HFFc6 (cell line): ENCODE measurements around the gene NCAM2. TPM values are rescaled to one million over a fixed set of nuclear protein-coding genes. Genes with fewer than 3 reads are reported as not detected.
A peak's percentile ranks its signal among the peaks of the same experiment; 100 is the strongest.

Experiments
- DNase-seq: peaks from one replicate; pipeline ENCODE4 v3.0.0-alpha.2; 2018
- H3K27ac Mint-ChIP-seq: 2 replicates; pipeline ENCODE4 v1.8.0; 2020; ENCODE audit warnings: mild to moderate bottlenecking, mixed read lengths
- H3K27me3 Mint-ChIP-seq: 2 replicates; pipeline ENCODE4 v1.8.0; 2021; ENCODE audit warnings: mild to moderate bottlenecking, moderate library complexity, mixed read lengths; ENCODE audit not compliant: insufficient read depth
- H3K36me3 Mint-ChIP-seq: 2 replicates; pipeline ENCODE4 v1.8.0; 2021; ENCODE audit warnings: low read depth, mixed read lengths
- H3K4me1 Mint-ChIP-seq: 2 replicates; pipeline ENCODE4 v1.8.0; 2020; ENCODE audit warnings: low read depth, mixed read lengths
- H3K4me3 Mint-ChIP-seq: 2 replicates; pipeline ENCODE4 v1.8.0; 2020; ENCODE audit warnings: mild to moderate bottlenecking, moderate library complexity, mixed read lengths
- H3K9me3 Mint-ChIP-seq: 2 replicates; pipeline ENCODE4 v1.8.0; 2020; ENCODE audit warnings: mild to moderate bottlenecking, mixed read lengths
- total RNA-seq, 6 experiments: library from RNA; stranded (reverse); fragmentation: NEBNext Ultra II Directional; extraction: Animal tissue kit (Norgen Biotek cat#: 25700); gene quantifications; 2 replicates in 1 of 6; 3 replicates in 5 of 6; pipeline ENCODE4 v1.2.3, GENCODE V29; 2021
- TF ChIP-seq, protein P1 (sequence below): fragments of 200-600 bp; sonication (generic); IDR thresholded peaks from 2 replicates; pipeline ENCODE4 v1.5.0; 2021; ENCODE audit warnings: antibody characterized with exemption, mild to moderate bottlenecking

Gene NCAM2
- total RNA-seq, 6 experiments from 2014 or later = 2.2 to 10.2 (median 8.8) TPM

- peak overlapping the region; percentile 29 for H3K27ac Mint-ChIP-seq
- DNase-seq = peak; percentile 20
These were observed 184.9 kb downstream of the NCAM2 start for GRCh38 chr21:21183092-21183491.

DNA sequence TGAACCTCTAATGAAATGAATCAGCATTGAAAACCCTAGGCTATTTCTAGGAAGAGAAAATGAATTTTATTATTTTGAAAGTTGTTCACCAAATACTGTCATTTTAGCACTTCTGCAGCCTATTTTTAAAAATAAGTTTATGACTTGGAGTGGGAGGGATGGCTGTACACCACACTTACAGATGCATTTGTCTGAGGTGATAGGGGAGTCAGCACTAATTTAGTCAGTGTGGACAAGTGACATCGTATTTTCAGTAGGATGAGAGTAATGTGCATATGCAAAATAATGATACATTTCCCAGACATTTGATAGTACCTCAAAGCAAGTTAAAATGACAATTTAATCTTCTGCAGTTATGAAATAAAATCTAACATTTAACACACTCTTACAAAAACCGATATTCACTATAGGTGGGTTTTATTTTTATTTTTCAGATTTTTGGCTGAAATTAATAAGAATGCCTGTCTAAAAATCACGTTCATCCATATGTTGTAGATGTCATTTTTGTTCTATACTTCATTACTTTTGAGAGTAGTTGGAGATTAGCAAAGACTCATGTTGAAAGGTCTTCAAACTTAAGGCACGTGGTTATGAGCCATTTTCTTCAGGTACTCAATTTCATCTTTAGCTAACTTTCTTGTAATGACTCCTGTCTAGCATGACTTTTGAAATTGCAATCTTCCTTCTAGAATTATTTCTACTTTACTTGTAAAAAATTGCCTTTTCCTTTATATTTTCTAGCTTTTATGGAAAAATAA, 186.7 kb downstream of the NCAM2 start:
- no peak for DNase-seq
- TF ChIP-seq, protein P1, sequence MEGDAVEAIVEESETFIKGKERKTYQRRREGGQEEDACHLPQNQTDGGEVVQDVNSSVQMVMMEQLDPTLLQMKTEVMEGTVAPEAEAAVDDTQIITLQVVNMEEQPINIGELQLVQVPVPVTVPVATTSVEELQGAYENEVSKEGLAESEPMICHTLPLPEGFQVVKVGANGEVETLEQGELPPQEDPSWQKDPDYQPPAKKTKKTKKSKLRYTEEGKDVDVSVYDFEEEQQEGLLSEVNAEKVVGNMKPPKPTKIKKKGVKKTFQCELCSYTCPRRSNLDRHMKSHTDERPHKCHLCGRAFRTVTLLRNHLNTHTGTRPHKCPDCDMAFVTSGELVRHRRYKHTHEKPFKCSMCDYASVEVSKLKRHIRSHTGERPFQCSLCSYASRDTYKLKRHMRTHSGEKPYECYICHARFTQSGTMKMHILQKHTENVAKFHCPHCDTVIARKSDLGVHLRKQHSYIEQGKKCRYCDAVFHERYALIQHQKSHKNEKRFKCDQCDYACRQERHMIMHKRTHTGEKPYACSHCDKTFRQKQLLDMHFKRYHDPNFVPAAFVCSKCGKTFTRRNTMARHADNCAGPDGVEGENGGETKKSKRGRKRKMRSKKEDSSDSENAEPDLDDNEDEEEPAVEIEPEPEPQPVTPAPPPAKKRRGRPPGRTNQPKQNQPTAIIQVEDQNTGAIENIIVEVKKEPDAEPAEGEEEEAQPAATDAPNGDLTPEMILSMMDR = no peak
- Mint-ChIP-seq H3K36me3 (no peaks in the 10 kb centered on the region), H3K4me3 (no peak overlapping the region), H3K27me3 (no peaks in the 10 kb centered on the region), H3K9me3 (no peaks in the 10 kb centered on the region), H3K27ac (no peak overlapping the region), H3K4me1 (peaks cover 33% of the 10 kb centered on the region)

More at GRCh38 chr21:21183092-21183491, 184.9 kb downstream of the NCAM2 start:
- Mint-ChIP-seq H3K36me3 (no peaks in the 10 kb centered on the region), H3K4me1 (peaks cover 33% of the 10 kb centered on the region), H3K27me3 (no peaks in the 10 kb centered on the region), H3K4me3 (peak overlapping the region; percentile 29; the same call in 1 of the 2 replicates), H3K9me3 (no peaks in the 10 kb centered on the region)
- TF ChIP-seq, protein P1 = no peak

DNA sequence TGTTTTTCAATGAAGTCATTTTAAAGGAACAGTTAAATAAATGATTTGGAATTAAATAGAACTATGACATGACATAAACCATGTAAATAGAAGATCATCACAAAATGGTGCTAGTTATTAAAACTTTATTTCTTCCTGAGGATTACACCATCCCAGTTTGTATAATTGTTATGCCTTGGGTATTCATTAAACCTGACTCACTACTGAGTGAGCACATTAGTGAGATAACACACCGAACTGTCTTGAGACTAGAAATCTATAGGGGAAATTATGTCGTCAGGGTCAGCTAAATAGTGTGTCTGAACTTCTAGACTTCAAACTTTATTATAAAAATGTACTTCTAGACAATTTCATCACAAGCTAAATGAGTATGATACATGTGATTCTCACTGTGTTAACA, 189.4 kb downstream of the NCAM2 start:
- no peak for DNase-seq
- Mint-ChIP-seq H3K27ac (peak overlapping the region; percentile 0; the same call in 1 of the 2 replicates), H3K36me3 (no peaks in the 10 kb centered on the region), H3K4me1 (peaks cover 23% of the 10 kb centered on the region), H3K27me3 (no peaks in the 10 kb centered on the region), H3K9me3 (no peaks in the 10 kb centered on the region), H3K4me3 (peak overlapping the region; percentile 5; the same call in 1 of the 2 replicates)
- TF ChIP-seq, protein P1 = no peak

GRCh38 chr21:21188513-21189195, 190.4 kb downstream of the NCAM2 start:
- H3K36me3 Mint-ChIP-seq = no peaks in the 10 kb centered on the region
- no peaks in the 10 kb centered on the region for H3K27me3 Mint-ChIP-seq
- TF ChIP-seq, protein P1 = no peak
- H3K9me3 Mint-ChIP-seq = no peaks in the 10 kb centered on the region
- no peak overlapping the region for H3K4me3 Mint-ChIP-seq
- H3K27ac Mint-ChIP-seq = no peak overlapping the region
- DNase-seq = no peak
- H3K4me1 Mint-ChIP-seq = peaks cover 12% of the 10 kb centered on the region

GRCh38 chr21:21195417-21195943, 197.3 kb downstream of the NCAM2 start:
- no peaks in the 10 kb centered on the region for H3K9me3 Mint-ChIP-seq
- H3K27me3 Mint-ChIP-seq = peaks cover 3% of the 10 kb centered on the region
- TF ChIP-seq, protein P1 = no peak
- H3K36me3 Mint-ChIP-seq = no peaks in the 10 kb centered on the region
- H3K27ac Mint-ChIP-seq = no peak overlapping the region
- H3K4me1 Mint-ChIP-seq = peaks cover 26% of the 10 kb centered on the region
- DNase-seq = no peak
- H3K4me3 Mint-ChIP-seq = no peak overlapping the region
